HS-27A (cell line): ENCODE data around the gene MBNL1.
"Not testable (repeated sequence)": the region's sequence is repeated elsewhere in the genome, so short reads cannot be mapped to it uniquely, and the experiment has no call there.

Experiments used
- DNase-seq: peaks from one replicate; pipeline ENCODE4 v3.0.0-alpha.2; 2012; ENCODE audit warnings: low read depth, missing footprints

The MBNL1 gene

GRCh38 chr3:152319831-152320617 is 51.3 kb downstream of the MBNL1 start:
- DNase-seq = no peak

GRCh38 chr3:152321200-152321954 is 52.6 kb downstream of the MBNL1 start:
- DNase-seq = no peak

GRCh38 chr3:152321955-152322377 is 53.2 kb downstream of the MBNL1 start:
- DNase-seq = no peak

- no peak for DNase-seq
Observed at GRCh38 chr3:152322756-152323155, 54.0 kb downstream of the MBNL1 start.

- DNase-seq = no peak
Observed at GRCh38 chr3:152323834-152324233, 55.1 kb downstream of the MBNL1 start.

GRCh38 chr3:152325136-152325535 is 56.4 kb downstream of the MBNL1 start:
- no peak for DNase-seq

GRCh38 chr3:152327203-152327602 is 58.5 kb downstream of the MBNL1 start:
- no peak for DNase-seq

GRCh38 chr3:152328841-152329240 is 60.1 kb downstream of the MBNL1 start:
- DNase-seq = peak; percentile 51

- DNase-seq = no peak
Observed at GRCh38 chr3:152330559-152330958, 61.8 kb downstream of the MBNL1 start.

GRCh38 chr3:152331018-152331541 is 62.4 kb downstream of the MBNL1 start:
- DNase-seq = peak; percentile 59

GRCh38 chr3:152331998-152332397 is 63.3 kb downstream of the MBNL1 start:
- no peak for DNase-seq

GRCh38 chr3:152333928-152334327 is 65.2 kb downstream of the MBNL1 start:
- no peak for DNase-seq

GRCh38 chr3:152334761-152335160 is 66.0 kb downstream of the MBNL1 start:
- no peak for DNase-seq

GRCh38 chr3:152335273-152335672 is 66.5 kb downstream of the MBNL1 start:
- DNase-seq = no peak

GRCh38 chr3:152337337-152337736 is 68.6 kb downstream of the MBNL1 start:
- not testable (repeated sequence) for DNase-seq

- DNase-seq = no peak
Observed at GRCh38 chr3:152338159-152338720, 69.5 kb downstream of the MBNL1 start.

GRCh38 chr3:152339881-152340505 is 71.3 kb downstream of the MBNL1 start:
- DNase-seq = no peak

GRCh38 chr3:152345233-152345632 is 76.5 kb downstream of the MBNL1 start:
- DNase-seq = no peak

GRCh38 chr3:152346058-152346457 is 77.3 kb downstream of the MBNL1 start:
- DNase-seq = no peak

- no peak for DNase-seq
Observed at GRCh38 chr3:152346740-152347139, 78.0 kb downstream of the MBNL1 start.

GRCh38 chr3:152348436-152349177 is 79.9 kb downstream of the MBNL1 start:
- no peak for DNase-seq

GRCh38 chr3:152349392-152349791 is 80.7 kb downstream of the MBNL1 start:
- DNase-seq = no peak
